ENCODE results near the gene VPS16.

Gene VPS16

DNA sequence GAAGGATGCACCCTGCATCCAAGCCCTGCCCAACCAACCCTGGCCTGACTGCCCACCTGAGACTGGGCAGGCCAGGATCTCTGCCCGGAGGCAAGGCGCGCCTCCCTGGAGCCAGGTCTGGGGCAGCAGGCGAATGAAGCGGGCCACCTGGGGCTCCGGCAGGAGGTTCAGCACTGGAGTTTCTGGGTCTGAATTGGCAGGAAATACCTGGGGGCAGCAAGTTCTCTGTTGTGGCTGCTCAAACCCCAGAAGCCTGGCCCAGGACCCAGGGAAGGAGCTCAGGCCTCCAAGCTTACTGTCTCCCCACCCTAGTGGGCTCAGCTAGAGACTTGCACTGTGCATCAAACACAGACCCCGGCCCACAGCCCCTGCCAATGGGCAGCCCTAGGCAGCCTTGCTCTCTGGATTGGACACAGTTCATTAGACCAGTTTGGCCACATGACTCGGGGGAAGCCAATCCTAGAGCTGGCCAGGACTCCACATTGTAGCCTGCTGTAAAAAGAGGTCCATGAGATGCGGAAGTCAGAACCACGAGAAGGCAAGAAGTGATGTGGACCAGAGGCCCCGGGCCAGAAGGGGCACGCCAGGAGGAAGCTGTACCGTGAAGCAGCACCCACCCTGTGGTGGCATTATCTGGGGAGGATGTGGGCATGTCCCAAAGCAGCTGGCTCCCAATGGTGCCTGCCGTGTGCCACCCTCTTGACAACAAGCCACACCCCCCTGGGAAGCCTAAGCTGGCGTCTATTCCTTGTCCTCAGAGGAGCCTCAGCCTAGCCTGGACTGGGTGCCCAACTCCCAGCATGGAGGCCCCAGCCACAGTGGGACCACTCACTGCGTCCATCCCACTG is 43.2 kb upstream of the VPS16 start:
- TF ChIP-seq, protein P1, sequence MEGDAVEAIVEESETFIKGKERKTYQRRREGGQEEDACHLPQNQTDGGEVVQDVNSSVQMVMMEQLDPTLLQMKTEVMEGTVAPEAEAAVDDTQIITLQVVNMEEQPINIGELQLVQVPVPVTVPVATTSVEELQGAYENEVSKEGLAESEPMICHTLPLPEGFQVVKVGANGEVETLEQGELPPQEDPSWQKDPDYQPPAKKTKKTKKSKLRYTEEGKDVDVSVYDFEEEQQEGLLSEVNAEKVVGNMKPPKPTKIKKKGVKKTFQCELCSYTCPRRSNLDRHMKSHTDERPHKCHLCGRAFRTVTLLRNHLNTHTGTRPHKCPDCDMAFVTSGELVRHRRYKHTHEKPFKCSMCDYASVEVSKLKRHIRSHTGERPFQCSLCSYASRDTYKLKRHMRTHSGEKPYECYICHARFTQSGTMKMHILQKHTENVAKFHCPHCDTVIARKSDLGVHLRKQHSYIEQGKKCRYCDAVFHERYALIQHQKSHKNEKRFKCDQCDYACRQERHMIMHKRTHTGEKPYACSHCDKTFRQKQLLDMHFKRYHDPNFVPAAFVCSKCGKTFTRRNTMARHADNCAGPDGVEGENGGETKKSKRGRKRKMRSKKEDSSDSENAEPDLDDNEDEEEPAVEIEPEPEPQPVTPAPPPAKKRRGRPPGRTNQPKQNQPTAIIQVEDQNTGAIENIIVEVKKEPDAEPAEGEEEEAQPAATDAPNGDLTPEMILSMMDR (IDR thresholded peaks at IDR 0.05; ENCODE audit: borderline replicate concordance, insufficient read depth, low read depth, low read length), result no peak
- no peak overlapping the region for H3K4me3 ChIP-seq (ENCODE audit: low read depth, low read length)

- no peak overlapping the region for H3K4me3 ChIP-seq (ENCODE audit: low read depth, low read length)
- TF ChIP-seq, protein P1 (IDR thresholded peaks at IDR 0.05; ENCODE audit: borderline replicate concordance, insufficient read depth, low read depth, low read length), result no peak
These were observed 42.3 kb upstream of the VPS16 start for GRCh38 chr20:2798095-2798805.

DNA sequence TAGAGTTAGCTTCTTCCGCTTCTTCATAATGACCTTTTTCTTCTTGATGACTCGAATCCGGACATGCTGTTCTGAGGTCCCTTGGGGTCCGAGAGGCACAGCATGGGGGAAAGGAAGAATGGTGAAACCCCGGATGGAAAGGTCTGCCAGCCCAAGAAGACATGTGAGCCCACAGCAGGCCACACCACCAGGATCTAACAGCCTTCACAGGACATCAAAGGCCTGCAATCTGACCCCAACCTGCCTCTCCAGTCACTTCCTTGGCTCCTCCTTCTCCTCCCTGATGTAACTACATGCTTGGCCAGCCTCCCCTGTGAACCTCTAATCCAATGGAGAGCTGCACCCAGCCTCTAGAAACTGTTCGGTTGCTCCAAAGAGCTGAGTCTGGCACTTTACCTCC is 41.7 kb upstream of the VPS16 start:
- H3K4me3 ChIP-seq (ENCODE audit: low read depth, low read length), result no peak overlapping the region
- TF ChIP-seq, protein P1 (IDR thresholded peaks at IDR 0.05; ENCODE audit: borderline replicate concordance, insufficient read depth, low read depth, low read length), result no peak

GRCh38 chr20:2799271-2799670 is 41.3 kb upstream of the VPS16 start:
- TF ChIP-seq, protein P1 (IDR thresholded peaks at IDR 0.05; ENCODE audit: borderline replicate concordance, insufficient read depth, low read depth, low read length), result no peak
- H3K4me3 ChIP-seq (ENCODE audit: low read depth, low read length), result peak overlapping the region; percentile 11

GRCh38 chr20:2799688-2800520 is 40.6 kb upstream of the VPS16 start:
- TF ChIP-seq, protein P1 (IDR thresholded peaks at IDR 0.05; ENCODE audit: borderline replicate concordance, insufficient read depth, low read depth, low read length), result no peak
- H3K4me3 ChIP-seq (ENCODE audit: low read depth, low read length), result peak overlapping the region; percentile 29

GRCh38 chr20:2800521-2801285 is 39.8 kb upstream of the VPS16 start, which contains the start of gene CPXM1:
Gene CPXM1, minus strand, starts transcription at chr20:2800627. Its CDS starts 55 bp downstream, at chr20:2800572.
- peak within 1 kb of the TSS; percentile 29 for H3K4me3 ChIP-seq (ENCODE audit: low read depth, low read length)
- TF ChIP-seq, protein P1 (IDR thresholded peaks at IDR 0.05; ENCODE audit: borderline replicate concordance, insufficient read depth, low read depth, low read length), result no peak

Measured in GM12875 (cell line).